Measurements from ENCODE around the gene KAZN.

Gene KAZN

DNA sequence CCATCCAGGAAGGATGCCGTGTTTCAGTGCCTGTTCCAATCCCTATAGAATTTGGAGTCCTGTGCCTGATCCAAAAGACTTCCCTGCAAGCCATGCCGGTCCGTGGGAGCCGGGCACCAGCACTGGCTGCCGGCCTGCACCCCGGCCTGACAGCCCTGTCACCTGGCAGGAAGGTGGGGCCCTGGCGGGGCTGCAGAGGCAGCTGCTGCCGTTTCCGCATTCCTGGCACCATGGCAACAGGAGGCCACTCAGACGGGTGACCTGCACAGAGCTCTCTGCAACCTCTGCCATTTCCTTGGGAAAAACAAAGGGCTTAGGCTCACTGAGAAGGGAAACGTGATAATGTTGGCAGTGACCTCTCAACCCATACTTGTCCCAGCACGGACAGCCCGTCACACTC is 491.9 kb downstream of the KAZN start:
- no peak overlapping the region for H3K27ac ChIP-seq
- no peak overlapping the region for H3K4me3 ChIP-seq (ENCODE audit: low read depth in 1 of 2, low read length in 1 of 2)
- TF ChIP-seq, protein P1, sequence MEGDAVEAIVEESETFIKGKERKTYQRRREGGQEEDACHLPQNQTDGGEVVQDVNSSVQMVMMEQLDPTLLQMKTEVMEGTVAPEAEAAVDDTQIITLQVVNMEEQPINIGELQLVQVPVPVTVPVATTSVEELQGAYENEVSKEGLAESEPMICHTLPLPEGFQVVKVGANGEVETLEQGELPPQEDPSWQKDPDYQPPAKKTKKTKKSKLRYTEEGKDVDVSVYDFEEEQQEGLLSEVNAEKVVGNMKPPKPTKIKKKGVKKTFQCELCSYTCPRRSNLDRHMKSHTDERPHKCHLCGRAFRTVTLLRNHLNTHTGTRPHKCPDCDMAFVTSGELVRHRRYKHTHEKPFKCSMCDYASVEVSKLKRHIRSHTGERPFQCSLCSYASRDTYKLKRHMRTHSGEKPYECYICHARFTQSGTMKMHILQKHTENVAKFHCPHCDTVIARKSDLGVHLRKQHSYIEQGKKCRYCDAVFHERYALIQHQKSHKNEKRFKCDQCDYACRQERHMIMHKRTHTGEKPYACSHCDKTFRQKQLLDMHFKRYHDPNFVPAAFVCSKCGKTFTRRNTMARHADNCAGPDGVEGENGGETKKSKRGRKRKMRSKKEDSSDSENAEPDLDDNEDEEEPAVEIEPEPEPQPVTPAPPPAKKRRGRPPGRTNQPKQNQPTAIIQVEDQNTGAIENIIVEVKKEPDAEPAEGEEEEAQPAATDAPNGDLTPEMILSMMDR (IDR thresholded peaks at IDR 0.05): no peak

DNA sequence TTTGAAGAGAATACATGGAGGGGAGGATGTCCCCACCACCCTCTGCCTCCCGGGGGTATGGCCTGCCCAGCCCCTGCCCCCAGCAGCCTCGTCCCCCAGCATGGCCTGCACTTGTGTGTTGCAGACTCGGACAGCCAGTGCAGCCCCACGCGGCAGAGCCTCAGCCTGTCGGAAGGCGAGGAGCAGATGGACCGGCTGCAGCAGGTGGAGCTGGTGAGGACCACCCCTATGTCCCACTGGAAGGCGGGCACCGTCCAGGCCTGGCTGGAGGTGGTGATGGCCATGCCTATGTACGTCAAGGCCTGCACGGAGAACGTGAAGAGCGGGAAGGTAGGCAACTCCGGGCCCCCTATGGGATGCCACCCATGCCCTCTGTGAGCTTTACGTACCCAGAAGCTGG is 495.6 kb downstream of the KAZN start:
- H3K4me1 ChIP-seq (ENCODE audit: control insufficient read depth in 1 of 2, insufficient read depth in 1 of 2, low read depth in 1 of 2, low read length in 1 of 2): peaks cover 10 to 14% of the 10 kb centered on the region in 2 experiments
- no peaks in the 10 kb centered on the region for H3K9me3 ChIP-seq
- H3K27ac ChIP-seq: no peak overlapping the region
- no peaks in the 10 kb centered on the region for H3K36me3 ChIP-seq
- peaks cover 10% of the 10 kb centered on the region for H3K27me3 ChIP-seq
- TF ChIP-seq, protein P1 (IDR thresholded peaks at IDR 0.05): no peak
- H3K4me3 ChIP-seq (ENCODE audit: low read depth in 1 of 2, low read length in 1 of 2): no peak overlapping the region

More for the DNA sequence above, 491.9 kb downstream of the KAZN start:
- Histone ChIP-seq H3K4me1 (ENCODE audit: control insufficient read depth in 1 of 2, insufficient read depth in 1 of 2, low read depth in 1 of 2, low read length in 1 of 2) (peaks cover 10 to 14% of the 10 kb centered on the region in 2 experiments), H3K27me3 (peaks cover 10% of the 10 kb centered on the region), H3K36me3 (no peaks in the 10 kb centered on the region), H3K9me3 (no peaks in the 10 kb centered on the region)

DNA sequence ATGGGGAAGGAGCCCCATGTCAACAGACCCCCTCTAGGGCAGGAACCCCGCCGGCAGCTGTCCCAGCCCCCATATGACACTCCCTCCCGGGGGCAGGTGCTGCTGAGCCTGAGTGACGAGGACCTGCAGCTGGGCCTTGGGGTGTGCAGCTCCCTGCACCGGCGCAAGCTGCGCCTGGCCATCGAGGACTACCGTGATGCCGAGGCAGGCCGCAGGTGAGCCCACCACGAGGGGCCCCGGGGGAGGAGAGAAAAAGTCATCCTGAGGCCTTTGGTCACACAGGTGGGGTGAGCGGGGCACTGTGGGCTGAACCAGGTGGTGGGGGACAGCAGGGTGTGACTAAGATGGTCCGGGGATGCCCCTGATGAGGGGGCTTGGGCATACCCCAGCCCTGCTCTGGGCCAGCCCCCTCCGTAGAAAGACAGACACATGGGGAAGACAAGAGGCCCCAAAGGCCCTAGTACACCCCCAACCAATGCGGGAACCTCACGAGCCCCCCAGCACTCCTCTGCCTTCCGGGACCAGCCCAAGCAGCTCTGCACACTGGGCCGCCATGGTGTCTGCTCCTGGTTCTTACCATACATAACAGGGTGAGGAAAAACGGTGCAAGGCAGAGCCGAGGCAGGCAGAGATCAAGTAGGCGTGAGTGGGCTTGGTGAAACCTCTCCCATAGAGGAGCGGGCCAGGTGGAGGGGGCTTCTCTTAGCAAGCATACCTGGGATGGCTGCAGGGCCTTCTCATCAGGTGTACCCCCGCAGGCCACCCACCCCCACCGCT is 496.4 kb downstream of the KAZN start:
- TF ChIP-seq, protein P1 (IDR thresholded peaks at IDR 0.05): no peak
- no peaks in the 10 kb centered on the region for H3K36me3 ChIP-seq
- H3K9me3 ChIP-seq: no peaks in the 10 kb centered on the region
- no peak overlapping the region for H3K4me3 ChIP-seq (ENCODE audit: low read depth in 1 of 2, low read length in 1 of 2)
- H3K4me1 ChIP-seq (ENCODE audit: control insufficient read depth in 1 of 2, insufficient read depth in 1 of 2, low read depth in 1 of 2, low read length in 1 of 2): peaks cover 8% of the 10 kb centered on the region in 2 experiments
- H3K27me3 ChIP-seq: peaks cover 10% of the 10 kb centered on the region
- H3K27ac ChIP-seq: no peak overlapping the region

DNA sequence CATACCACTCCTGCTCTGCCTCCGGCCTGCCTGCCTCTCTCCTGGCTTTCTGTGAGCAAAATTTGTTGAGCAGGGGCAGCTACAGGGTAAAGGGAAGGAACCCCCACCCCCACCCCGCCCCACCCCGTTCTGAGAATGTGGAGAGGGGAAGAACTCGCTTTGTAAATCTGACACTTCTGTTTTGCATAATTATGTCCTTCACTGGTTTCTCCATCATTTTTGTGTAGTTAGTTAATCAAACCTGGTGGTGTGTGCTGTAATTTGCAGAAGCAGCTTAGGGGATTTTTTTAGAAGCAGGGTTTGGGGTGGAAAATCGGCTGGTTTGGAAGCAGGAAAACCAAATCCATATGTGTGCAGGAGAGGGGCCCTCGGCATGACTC is 497.0 kb downstream of the KAZN start:
- H3K27ac ChIP-seq: no peak overlapping the region
- peaks cover 3% of the 10 kb centered on the region in 2 experiments for H3K4me1 ChIP-seq (ENCODE audit: control insufficient read depth in 1 of 2, insufficient read depth in 1 of 2, low read depth in 1 of 2, low read length in 1 of 2)
- peaks cover 10% of the 10 kb centered on the region for H3K27me3 ChIP-seq
- H3K9me3 ChIP-seq: no peaks in the 10 kb centered on the region
- no peak overlapping the region for H3K4me3 ChIP-seq (ENCODE audit: low read depth in 1 of 2, low read length in 1 of 2)
- H3K36me3 ChIP-seq: no peaks in the 10 kb centered on the region
- TF ChIP-seq, protein P1 (IDR thresholded peaks at IDR 0.05): no peak

DNA sequence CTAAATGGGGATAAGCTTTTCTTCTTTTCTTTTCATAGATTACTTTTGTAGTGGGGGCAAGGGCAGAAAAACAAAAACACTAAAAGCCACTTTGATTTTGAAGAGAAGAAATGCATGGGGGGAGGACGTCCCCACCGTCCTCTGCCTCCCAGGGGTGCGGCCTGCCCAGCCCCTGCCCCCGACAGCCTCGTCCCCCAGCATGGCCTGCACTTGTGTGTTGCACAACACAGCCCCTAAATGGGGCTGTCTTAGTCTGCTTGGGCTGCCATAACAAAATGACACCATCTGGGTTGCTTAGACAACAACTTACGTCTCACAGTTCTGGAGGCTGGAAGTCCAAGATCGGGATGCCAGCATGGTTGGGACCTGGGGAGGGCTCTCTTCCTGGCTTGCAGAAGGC is 497.8 kb downstream of the KAZN start:
- TF ChIP-seq, protein P1 (IDR thresholded peaks at IDR 0.05): no peak
- H3K4me1 ChIP-seq (ENCODE audit: control insufficient read depth in 1 of 2, insufficient read depth in 1 of 2, low read depth in 1 of 2, low read length in 1 of 2): no peaks in the 10 kb centered on the region

More for the DNA sequence above, 497.8 kb downstream of the KAZN start:
- Histone ChIP-seq H3K4me3 (ENCODE audit: low read depth in 1 of 2, low read length in 1 of 2) (no peak overlapping the region), H3K27me3 (peaks cover 16% of the 10 kb centered on the region), H3K36me3 (no peaks in the 10 kb centered on the region), H3K9me3 (no peaks in the 10 kb centered on the region), H3K27ac (no peak overlapping the region)
